Measurements from ENCODE around the gene MGAT3.

Gene MGAT3

GRCh38 chr22:39528080-39528661, 71.4 kb downstream of the MGAT3 start:
- peak overlapping the region; percentile 38 to 79 for H3K27ac Mint-ChIP-seq

GRCh38 chr22:39528681-39529486, 72.1 kb downstream of the MGAT3 start:
- peak overlapping the region in 1 of 2 donors; percentile 56 for H3K27ac Mint-ChIP-seq
- ATAC-seq (peak; percentile 53), DNase-seq (peak; percentile 90 to 92)
- peaks cover 85% of the 10 kb centered on the region for H3K4me1 Mint-ChIP-seq
- no peaks in the 10 kb centered on the region for H3K27me3 Mint-ChIP-seq
- peak overlapping the region; percentile 75 to 95 for H3K4me3 Mint-ChIP-seq
- H3K9me3 Mint-ChIP-seq: no peaks in the 10 kb centered on the region

More at GRCh38 chr22:39528080-39528661, 71.4 kb downstream of the MGAT3 start:
- Mint-ChIP-seq H3K4me1 (peaks cover 88% of the 10 kb centered on the region), H3K4me3 (peak overlapping the region; percentile 75 to 95), H3K27me3 (no peaks in the 10 kb centered on the region), H3K9me3 (no peaks in the 10 kb centered on the region)
- DNase-seq (no peak), ATAC-seq (no peak)

DNA sequence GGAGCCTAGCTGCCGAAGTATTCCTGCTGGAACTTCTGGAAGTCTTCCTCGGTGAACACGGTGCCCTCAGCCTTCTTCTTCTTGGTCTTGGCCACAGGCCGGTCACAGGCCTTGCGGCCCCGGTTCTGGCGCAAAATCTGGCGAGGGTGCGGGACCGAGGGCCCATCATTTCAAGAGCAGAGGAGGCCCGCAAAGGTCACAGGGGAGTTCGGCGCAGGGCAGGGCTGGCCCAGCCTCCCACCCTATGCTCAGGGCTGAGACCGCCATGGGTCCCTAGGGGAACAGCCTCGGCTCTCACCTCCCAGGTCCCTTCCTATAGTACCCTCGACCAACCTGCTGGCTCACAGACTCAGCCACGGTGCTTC, 72.7 kb downstream of the MGAT3 start:
- Mint-ChIP-seq H3K27me3 (no peaks in the 10 kb centered on the region), H3K27ac (no peak overlapping the region), H3K4me1 (peaks cover 85% of the 10 kb centered on the region), H3K9me3 (no peaks in the 10 kb centered on the region), H3K4me3 (peak overlapping the region; percentile 75 to 95)
- ATAC-seq: no peak
- DNase-seq: no peak

- Mint-ChIP-seq H3K27ac (no peak overlapping the region), H3K9me3 (no peaks in the 10 kb centered on the region), H3K27me3 (no peaks in the 10 kb centered on the region), H3K4me1 (peaks cover 84% of the 10 kb centered on the region), H3K4me3 (peak overlapping the region; percentile 19 to 95)
- DNase-seq (no peak), ATAC-seq (no peak)
These were observed 73.3 kb downstream of the MGAT3 start for GRCh38 chr22:39530116-39530515.

- no peak for DNase-seq
- Mint-ChIP-seq H3K4me3 (peak overlapping the region; percentile 87 to 95), H3K4me1 (peaks cover 77% of the 10 kb centered on the region), H3K27me3 (no peaks in the 10 kb centered on the region), H3K9me3 (no peaks in the 10 kb centered on the region), H3K27ac (peak overlapping the region in 1 of 2 donors; percentile 29)
- ATAC-seq: no peak
These were observed 74.0 kb downstream of the MGAT3 start for GRCh38 chr22:39530692-39531331.

- no peaks in the 10 kb centered on the region for H3K9me3 Mint-ChIP-seq
- peak; percentile 98 to 99 for DNase-seq
- peak; percentile 88 for ATAC-seq
- H3K4me1 Mint-ChIP-seq: peaks cover 61% of the 10 kb centered on the region
- no peaks in the 10 kb centered on the region for H3K27me3 Mint-ChIP-seq
- H3K4me3 Mint-ChIP-seq: peak within 1 kb of the TSS; percentile 87 to 95
- peak within 1 kb of the TSS; percentile 93 to 97 for H3K27ac Mint-ChIP-seq
These were observed 75.6 kb downstream of the MGAT3 start, which contains the start of gene RPS19BP1 for GRCh38 chr22:39532215-39533073. Gene RPS19BP1, minus strand, starts transcription at chr22:39532748. Its CDS starts 10 bp downstream, at chr22:39532738.

- Mint-ChIP-seq H3K27ac (no peak overlapping the region), H3K4me1 (peaks cover 45% of the 10 kb centered on the region), H3K9me3 (no peaks in the 10 kb centered on the region), H3K4me3 (peak overlapping the region; percentile 72 to 75), H3K27me3 (no peaks in the 10 kb centered on the region)
- ATAC-seq (no peak), DNase-seq (no peak)
These were observed 77.3 kb downstream of the MGAT3 start for GRCh38 chr22:39534092-39534506.

GRCh38 chr22:39534591-39535356, 78.0 kb downstream of the MGAT3 start:
- ATAC-seq (peak; percentile 41), DNase-seq (peak; percentile 81 to 84)
- peak overlapping the region in 1 of 2 donors; percentile 76 for H3K27ac Mint-ChIP-seq
- H3K4me3 Mint-ChIP-seq: peak overlapping the region; percentile 72 to 75
- H3K27me3 Mint-ChIP-seq: no peaks in the 10 kb centered on the region
- H3K4me1 Mint-ChIP-seq: peaks cover 38% of the 10 kb centered on the region
- H3K9me3 Mint-ChIP-seq: no peaks in the 10 kb centered on the region

- no peaks in the 10 kb centered on the region for H3K9me3 Mint-ChIP-seq
- H3K27ac Mint-ChIP-seq: no peak overlapping the region
- DNase-seq: no peak
These were observed 78.5 kb downstream of the MGAT3 start for GRCh38 chr22:39535357-39535725.

GRCh38 chr22:39535831-39536449, 79.1 kb downstream of the MGAT3 start:
- no peak overlapping the region for H3K4me3 Mint-ChIP-seq
- ATAC-seq (no peak), DNase-seq (no peak)
- H3K27ac Mint-ChIP-seq: no peak overlapping the region
- no peaks in the 10 kb centered on the region for H3K27me3 Mint-ChIP-seq
- H3K4me1 Mint-ChIP-seq: peaks cover 26% of the 10 kb centered on the region
- H3K9me3 Mint-ChIP-seq: no peaks in the 10 kb centered on the region

More at GRCh38 chr22:39535357-39535725, 78.5 kb downstream of the MGAT3 start:
- H3K27me3 Mint-ChIP-seq: no peaks in the 10 kb centered on the region
- no peak for ATAC-seq
- peaks cover 32% of the 10 kb centered on the region for H3K4me1 Mint-ChIP-seq
- no peak overlapping the region for H3K4me3 Mint-ChIP-seq

- ATAC-seq (no peak), DNase-seq (no peak)
- Mint-ChIP-seq H3K27ac (peak overlapping the region in 1 of 2 donors; percentile 12), H3K4me1 (peaks cover 18% of the 10 kb centered on the region), H3K4me3 (no peak overlapping the region), H3K9me3 (no peaks in the 10 kb centered on the region), H3K27me3 (no peaks in the 10 kb centered on the region)
These were observed 79.9 kb downstream of the MGAT3 start for GRCh38 chr22:39536711-39537110.

DNA sequence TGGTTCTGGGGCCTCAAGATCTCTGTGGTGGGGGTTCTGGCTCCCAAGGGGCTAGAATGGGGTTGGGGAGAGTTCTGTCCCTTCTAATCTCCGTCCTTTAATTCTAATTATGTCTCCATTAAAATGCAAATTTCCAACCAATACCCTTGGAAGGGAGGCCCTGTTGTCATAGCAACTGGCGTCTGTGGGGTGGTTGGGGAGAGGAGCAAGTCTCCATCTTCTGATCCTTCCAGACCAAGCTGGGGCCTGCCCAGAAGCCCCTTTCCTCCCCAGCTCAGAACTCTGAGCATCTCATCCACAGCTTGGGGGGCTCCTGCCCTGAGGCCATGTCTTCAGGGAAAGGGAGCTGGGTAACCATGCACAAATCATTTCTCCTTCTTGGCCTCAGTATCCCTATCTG, 81.2 kb downstream of the MGAT3 start:
- peaks cover 15% of the 10 kb centered on the region for H3K4me1 Mint-ChIP-seq
- H3K9me3 Mint-ChIP-seq: no peaks in the 10 kb centered on the region
- DNase-seq: no peak
- no peak overlapping the region for H3K4me3 Mint-ChIP-seq
- ATAC-seq: no peak
- peaks cover 3% of the 10 kb centered on the region for H3K27me3 Mint-ChIP-seq
- no peak overlapping the region for H3K27ac Mint-ChIP-seq
